Tibial nerve (tissue), 4 donors: ENCODE results near the gene FAM171A1. TPM values are rescaled to one million over a fixed set of nuclear protein-coding genes. Genes with fewer than 3 reads are reported as not detected.

Source experiments
- DNase-seq, 2 donors: peaks; one replicate each; pipeline ENCODE4 v3.0.0-alpha.2; 2019; ENCODE audit warnings: low spot score in 2 of 2
- H3K27ac ChIP-seq, 4 donors: fragments of 200-600 bp; sonication (generic) in 3 of 4; one replicate each; pipeline ENCODE4 v1.5.1; 2017 to 2019; ENCODE audit warnings: mild to moderate bottlenecking in 1 of 4
- H3K27me3 ChIP-seq, 2 donors: fragments of 200-600 bp; sonication (generic) in 1 of 2; one replicate each; pipeline versions ENCODE4 v1.5.1 to v1.6.0; 2017 to 2019
- H3K36me3 ChIP-seq, 3 donors: fragments of 200-600 bp; sonication (generic); one replicate each; pipeline ENCODE4 v1.5.1; 2018 to 2019
- H3K4me1 ChIP-seq, 4 donors: fragments of 200-600 bp; sonication (generic) in 3 of 4; one replicate each; pipeline ENCODE4 v1.5.1; 2017 to 2019
- H3K4me3 ChIP-seq, 4 donors: fragments of 200-600 bp; sonication (generic) in 3 of 4; one replicate each; pipeline ENCODE4 v1.5.1; 2017 to 2019; ENCODE audit warnings: mild to moderate bottlenecking in 1 of 4, moderate library complexity in 1 of 4
- H3K9me3 ChIP-seq, 4 donors: fragments of 200-600 bp; sonication (generic) in 3 of 4; one replicate each; pipeline ENCODE4 v1.5.1; 2017 to 2019
- EP300 ChIP-seq, 2 donors: sonication (generic); formaldehyde crosslinking; IDR thresholded peaks; one replicate each; pipeline ENCODE4 v1.6.1; 2017; ENCODE audit warnings: antibody characterized with exemption in 2 of 2, mild to moderate bottlenecking in 1 of 2
- POLR2A ChIP-seq, 2 donors: fragments of 450-650 bp; IDR thresholded peaks; one replicate each; pipeline ENCODE4 v1.6.1; 2017; ENCODE audit warnings: antibody characterized with exemption in 2 of 2, mild to moderate bottlenecking in 2 of 2, moderate library complexity in 2 of 2
- WGBS, 2 donors: methylation state at CpG; one replicate each; pipeline ENCODE4 v1.1.5; 2018; 5-methylcytosine and 5-hydroxymethylcytosine counted together
- total RNA-seq, 4 donors: library from RNA; depleted of rRNA; stranded (reverse); fragments of >200 nt; gene quantifications; one replicate each; pipeline ENCODE4 v1.1.0, GENCODE V29; 2016
- TF ChIP-seq, protein P1 (sequence below), 5 experiments: fragments of 200-600 bp in 3 of 5; fragments of 450-650 bp in 2 of 5; sonication (generic) in 3 of 5; IDR thresholded peaks; one replicate each; pipeline ENCODE4 v1.5.1; 2016 to 2019; ENCODE audit warnings: antibody characterized with exemption in 5 of 5, mild to moderate bottlenecking in 3 of 5, moderate library complexity in 2 of 5

FAM171A1 gene
- total RNA-seq, 4 donors from 2014 or later: 15.3 to 31.2 (median 21.2) TPM

DNA sequence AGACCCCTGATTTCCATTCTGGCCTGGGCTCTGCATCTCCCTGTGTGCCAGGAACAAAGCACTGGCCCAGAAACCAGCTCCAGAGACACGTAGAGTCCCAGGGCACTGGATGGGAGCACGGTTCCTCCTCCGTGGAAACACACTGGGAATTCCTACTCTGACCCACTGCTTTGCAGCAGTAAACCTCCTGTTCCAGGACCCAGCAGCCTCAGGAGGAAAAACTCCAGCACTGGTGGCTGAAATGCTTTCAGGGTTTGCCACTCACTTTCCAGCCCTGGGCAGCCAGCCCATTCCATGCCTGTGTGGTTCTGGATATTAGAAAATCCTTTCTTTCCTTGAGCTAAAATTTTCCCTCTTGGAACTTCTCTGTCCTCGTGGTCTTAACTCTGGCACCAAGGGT, 58.0 kb downstream of the FAM171A1 start:
- no peak for TF ChIP-seq POLR2A (IDR thresholded peaks at IDR 0.05)
- no peak for TF ChIP-seq EP300 (IDR thresholded peaks at IDR 0.05)
- TF ChIP-seq, protein P1, sequence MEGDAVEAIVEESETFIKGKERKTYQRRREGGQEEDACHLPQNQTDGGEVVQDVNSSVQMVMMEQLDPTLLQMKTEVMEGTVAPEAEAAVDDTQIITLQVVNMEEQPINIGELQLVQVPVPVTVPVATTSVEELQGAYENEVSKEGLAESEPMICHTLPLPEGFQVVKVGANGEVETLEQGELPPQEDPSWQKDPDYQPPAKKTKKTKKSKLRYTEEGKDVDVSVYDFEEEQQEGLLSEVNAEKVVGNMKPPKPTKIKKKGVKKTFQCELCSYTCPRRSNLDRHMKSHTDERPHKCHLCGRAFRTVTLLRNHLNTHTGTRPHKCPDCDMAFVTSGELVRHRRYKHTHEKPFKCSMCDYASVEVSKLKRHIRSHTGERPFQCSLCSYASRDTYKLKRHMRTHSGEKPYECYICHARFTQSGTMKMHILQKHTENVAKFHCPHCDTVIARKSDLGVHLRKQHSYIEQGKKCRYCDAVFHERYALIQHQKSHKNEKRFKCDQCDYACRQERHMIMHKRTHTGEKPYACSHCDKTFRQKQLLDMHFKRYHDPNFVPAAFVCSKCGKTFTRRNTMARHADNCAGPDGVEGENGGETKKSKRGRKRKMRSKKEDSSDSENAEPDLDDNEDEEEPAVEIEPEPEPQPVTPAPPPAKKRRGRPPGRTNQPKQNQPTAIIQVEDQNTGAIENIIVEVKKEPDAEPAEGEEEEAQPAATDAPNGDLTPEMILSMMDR (IDR thresholded peaks at IDR 0.05): no peak
- Histone ChIP-seq H3K27me3 (no peaks in the 10 kb centered on the region), H3K9me3 (no peaks in the 10 kb centered on the region), H3K4me3 (no peak overlapping the region), H3K4me1 (peaks cover 0 to 14% (median 5%) of the 10 kb centered on the region in 4 donors), H3K27ac (peak overlapping the region in 1 of 4 donors; percentile 40), H3K36me3 (no peaks in the 10 kb centered on the region)
- no peak for DNase-seq
- 21 to 42% methylated on average over 2 of the region's 4 CpGs for WGBS, 2 donors

DNA sequence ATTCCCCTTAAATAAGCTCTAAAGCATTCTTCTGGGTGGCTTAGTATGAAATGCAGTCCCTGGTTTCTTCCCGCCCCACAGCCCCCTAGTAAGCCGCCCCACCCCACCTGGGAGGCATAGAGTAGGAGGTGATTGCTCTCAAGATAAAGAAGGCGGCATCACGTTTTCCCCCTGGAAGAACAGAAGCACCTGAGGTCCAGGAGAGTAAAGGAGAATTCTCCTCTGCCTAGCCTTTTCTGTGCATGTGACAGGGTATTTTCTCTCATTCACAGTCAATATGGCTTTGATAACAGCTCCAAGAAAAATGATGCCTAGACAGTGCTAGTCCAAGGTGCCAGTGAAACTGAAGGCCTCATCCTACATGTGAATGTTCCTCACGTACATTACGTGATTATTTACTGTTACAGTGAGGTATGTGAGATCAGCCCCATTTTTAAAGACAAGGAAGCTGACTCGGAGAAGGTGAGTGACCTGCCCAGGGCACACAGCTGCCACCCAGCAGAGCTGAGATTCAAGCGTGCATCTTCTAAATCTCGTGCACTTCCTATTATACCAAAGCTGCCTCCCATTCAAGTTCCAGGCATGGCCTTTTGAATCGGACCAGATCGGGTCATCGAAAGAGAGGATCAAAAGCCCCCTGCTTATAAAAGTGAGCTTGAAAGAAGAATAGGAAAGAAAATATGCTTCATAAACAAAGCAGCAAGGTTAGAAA, 59.4 kb downstream of the FAM171A1 start:
- DNase-seq: no peak
- H3K4me3 ChIP-seq: no peak overlapping the region
- 88 to 90% methylated on average over 12 of the region's 12 CpGs for WGBS, 2 donors
- H3K4me1 ChIP-seq: peaks cover 0 to 14% (median 5%) of the 10 kb centered on the region in 4 donors
- H3K27me3 ChIP-seq: no peaks in the 10 kb centered on the region
- H3K9me3 ChIP-seq: no peaks in the 10 kb centered on the region
- H3K36me3 ChIP-seq: no peaks in the 10 kb centered on the region
- no peak overlapping the region for H3K27ac ChIP-seq
- TF ChIP-seq EP300 (IDR thresholded peaks at IDR 0.05) (no peak), POLR2A (IDR thresholded peaks at IDR 0.05) (no peak)
- TF ChIP-seq, protein P1 (IDR thresholded peaks at IDR 0.05): no peak

DNA sequence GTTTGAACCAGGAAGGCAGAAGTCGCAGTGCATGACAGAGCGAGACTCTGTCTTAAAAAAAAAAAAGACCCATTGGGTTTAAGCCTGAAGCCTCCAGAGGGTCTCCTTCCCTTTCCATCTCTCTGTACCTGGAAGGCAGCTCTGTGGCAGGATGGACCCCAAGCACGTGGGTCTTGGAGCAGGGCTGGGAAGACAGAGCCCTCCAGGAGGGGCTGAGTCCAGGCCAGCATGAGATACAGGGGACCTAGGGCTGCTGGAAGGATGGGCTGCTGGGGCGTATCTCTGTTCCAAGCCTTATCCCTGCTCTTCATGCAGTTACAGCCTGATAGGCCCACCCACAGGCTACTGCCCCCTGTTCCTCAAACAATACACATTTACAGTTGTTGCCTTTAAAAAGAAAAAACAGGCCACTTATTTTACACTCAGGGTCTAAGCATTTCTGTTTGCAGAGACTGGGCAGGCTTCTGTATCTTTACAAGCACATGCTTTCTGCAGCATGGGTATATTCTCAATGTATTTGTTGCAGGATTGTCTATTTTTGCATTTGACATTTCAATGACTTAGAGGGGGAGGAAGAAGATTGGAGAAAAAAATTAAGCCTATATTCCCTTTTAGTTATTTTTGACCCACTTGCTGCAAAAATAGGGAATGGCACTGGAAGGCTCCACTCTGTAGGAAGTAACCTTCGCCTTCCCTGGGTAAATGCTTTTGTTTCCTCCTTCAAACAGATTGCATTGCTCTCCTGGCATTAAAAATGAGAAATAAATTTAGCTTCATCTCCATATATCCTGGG, 60.1 kb downstream of the FAM171A1 start:
- H3K4me3 ChIP-seq: no peak overlapping the region
- H3K27me3 ChIP-seq: no peaks in the 10 kb centered on the region
- H3K27ac ChIP-seq: no peak overlapping the region
- no peaks in the 10 kb centered on the region for H3K9me3 ChIP-seq
- H3K4me1 ChIP-seq: peaks cover 0 to 14% (median 5%) of the 10 kb centered on the region in 4 donors
- DNase-seq: no peak
- 89 to 94% methylated on average over 5 of the region's 5 CpGs for WGBS, 2 donors
- no peaks in the 10 kb centered on the region for H3K36me3 ChIP-seq
- TF ChIP-seq EP300 (IDR thresholded peaks at IDR 0.05) (no peak), POLR2A (IDR thresholded peaks at IDR 0.05) (no peak)
- TF ChIP-seq, protein P1 (IDR thresholded peaks at IDR 0.05): no peak

DNA sequence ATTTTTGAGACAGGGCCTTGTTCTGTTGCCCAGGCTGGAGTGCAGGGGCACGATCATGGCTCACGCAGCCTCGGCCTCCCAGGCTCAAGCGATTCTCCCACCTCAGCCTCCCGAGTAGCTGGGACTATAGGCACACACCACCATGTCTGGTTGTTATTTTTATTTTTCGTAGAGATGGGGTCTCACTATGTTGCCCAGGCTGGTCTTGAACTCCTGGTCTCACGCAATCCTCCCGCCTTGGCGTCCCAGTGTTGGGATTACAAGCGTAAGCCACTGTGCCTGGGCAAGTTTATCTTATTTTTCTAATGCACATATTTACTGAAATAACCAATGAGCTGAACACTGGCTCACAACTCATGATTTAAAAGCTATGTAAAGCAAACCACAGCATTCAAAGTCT, 61.9 kb downstream of the FAM171A1 start:
- no peak for DNase-seq
- H3K4me1 ChIP-seq: peaks cover 0 to 14% (median 5%) of the 10 kb centered on the region in 4 donors
- WGBS, 2 donors: 95 to 98% methylated on average over 10 of the region's 10 CpGs
- TF ChIP-seq POLR2A (IDR thresholded peaks at IDR 0.05) (no peak), EP300 (IDR thresholded peaks at IDR 0.05) (no peak)
- TF ChIP-seq, protein P1 (IDR thresholded peaks at IDR 0.05): no peak
- H3K4me3 ChIP-seq: no peak overlapping the region
- no peaks in the 10 kb centered on the region for H3K9me3 ChIP-seq
- H3K27me3 ChIP-seq: no peaks in the 10 kb centered on the region
- H3K36me3 ChIP-seq: no peaks in the 10 kb centered on the region
- H3K27ac ChIP-seq: no peak overlapping the region

DNA sequence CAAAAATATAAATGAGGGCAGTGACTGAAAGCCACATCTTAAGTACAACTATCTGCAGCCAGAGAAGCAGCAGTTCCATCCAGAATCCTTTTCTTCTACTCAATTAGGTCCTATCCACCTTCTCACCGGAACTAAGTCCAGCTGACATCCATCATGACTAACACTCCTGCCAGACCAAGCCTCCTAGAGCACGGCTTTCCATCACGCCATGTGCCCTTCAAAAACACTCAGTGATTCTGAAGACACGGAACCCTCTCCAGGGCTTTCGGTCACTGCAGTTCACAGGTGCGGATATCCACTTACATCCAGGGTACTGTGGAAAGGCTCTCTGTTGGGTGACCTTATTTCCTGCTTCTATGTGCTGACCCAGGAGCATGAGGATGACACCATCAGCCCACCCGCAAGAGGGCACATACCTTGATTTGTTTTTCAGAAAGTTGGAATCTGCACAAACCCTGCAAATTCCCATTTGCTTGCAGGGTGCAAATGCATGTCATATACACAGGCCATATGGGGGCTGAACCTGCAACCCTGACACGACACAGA, 64.3 kb downstream of the FAM171A1 start:
- H3K36me3 ChIP-seq: no peaks in the 10 kb centered on the region
- WGBS, 2 donors: 94 to 96% methylated on average over 8 of the region's 8 CpGs

More for the DNA sequence above, 64.3 kb downstream of the FAM171A1 start:
- H3K4me3 ChIP-seq: no peak overlapping the region
- no peaks in the 10 kb centered on the region for H3K4me1 ChIP-seq
- no peaks in the 10 kb centered on the region for H3K9me3 ChIP-seq
- DNase-seq: no peak
- no peak for TF ChIP-seq EP300 (IDR thresholded peaks at IDR 0.05)
- TF ChIP-seq POLR2A (IDR thresholded peaks at IDR 0.05): no peak
- H3K27me3 ChIP-seq: no peaks in the 10 kb centered on the region
- H3K27ac ChIP-seq: no peak overlapping the region
